ENCODE measurements around the gene HSD11B1.
A peak's percentile ranks its signal among the peaks of the same experiment; 100 is the strongest.
"Not testable (repeated sequence)": the region's sequence is repeated elsewhere in the genome, so short reads cannot be mapped to it uniquely, and the experiment has no call there.

The HSD11B1 gene

DNA sequence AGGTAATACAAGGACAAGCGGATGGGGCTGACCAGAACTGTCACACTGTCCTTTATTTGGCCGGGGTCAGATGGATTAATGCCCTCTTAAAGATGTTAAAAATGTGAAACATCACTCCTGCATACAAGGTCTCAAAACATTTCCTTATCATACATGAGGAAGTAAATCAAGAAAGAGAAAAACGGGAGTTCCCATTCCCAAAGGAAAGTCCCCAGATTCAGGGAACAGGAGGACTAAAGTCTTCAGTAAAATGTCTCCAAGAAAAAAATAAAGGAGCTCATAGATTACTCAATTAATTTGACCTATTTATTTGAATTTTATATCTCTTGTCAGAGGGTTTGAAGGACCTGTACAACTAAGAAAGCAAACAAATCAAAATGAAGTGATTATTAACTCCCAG is 13.4 kb upstream of the HSD11B1 start:
- no peak for DNase-seq (ENCODE audit: low read depth, low spot score)

DNA sequence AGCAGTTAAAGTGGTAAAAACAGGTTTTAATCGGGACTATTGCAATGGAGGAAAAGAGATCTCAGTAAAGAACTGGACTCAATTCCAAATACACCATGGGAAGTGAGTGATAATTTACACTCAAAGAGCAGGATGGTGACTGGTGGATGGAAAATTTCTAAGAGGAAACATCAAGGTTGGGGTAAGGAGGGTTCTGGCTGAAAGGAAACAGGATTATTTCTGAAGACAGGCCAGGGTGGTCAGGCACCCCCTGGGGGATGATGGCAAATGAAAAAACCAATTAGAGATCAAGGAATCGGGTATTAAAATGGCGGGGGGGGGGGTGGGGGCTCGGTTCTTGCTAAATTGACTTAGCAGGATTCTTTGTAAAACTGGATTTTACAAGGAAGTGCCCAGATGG is 12.3 kb upstream of the HSD11B1 start:
- no peak for DNase-seq (ENCODE audit: low read depth, low spot score)

DNA sequence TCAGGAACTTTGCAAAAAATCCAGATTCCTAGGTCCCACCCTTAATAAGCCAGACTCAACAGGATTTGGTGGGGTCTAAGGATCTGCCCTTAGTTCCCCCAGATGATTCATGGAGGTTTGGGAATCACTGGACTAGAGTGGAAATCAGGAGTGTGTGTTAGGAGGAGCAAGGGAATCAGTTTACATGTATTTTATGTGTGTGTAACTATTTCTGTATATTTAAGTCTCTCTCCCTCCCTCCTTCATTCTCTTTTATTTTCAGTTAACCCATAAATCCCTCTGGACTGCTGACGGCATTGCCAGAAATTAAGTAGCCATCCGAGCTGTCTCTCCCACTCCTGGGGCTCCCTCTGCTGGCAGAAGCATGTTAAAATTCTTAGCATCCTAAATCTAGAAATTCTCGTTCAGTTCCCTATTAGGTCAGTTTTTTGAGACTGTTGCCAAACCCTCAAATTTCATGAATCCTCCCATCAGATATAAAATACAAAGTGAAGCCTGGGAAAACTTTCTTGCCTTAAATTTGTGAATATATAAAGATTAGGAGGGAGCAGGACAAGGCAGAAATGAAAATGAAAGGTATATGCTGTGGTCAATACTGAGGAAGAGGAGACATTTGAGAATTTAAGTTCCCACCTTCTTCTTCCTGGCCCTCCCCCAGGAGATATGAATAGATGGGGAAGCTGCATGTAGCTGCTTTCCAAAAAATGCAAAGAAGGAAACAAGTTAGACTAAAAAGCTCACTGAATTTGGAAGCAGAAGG is 11.7 kb upstream of the HSD11B1 start:
- DNase-seq (ENCODE audit: low read depth, low spot score), result peak; percentile 84

- no peak for DNase-seq (ENCODE audit: low read depth, low spot score)
These were observed 8.0 kb upstream of the HSD11B1 start for GRCh38 chr1:209696673-209697072.

GRCh38 chr1:209697126-209697525 is 7.5 kb upstream of the HSD11B1 start:
- no peak for DNase-seq (ENCODE audit: low read depth, low spot score)

DNA sequence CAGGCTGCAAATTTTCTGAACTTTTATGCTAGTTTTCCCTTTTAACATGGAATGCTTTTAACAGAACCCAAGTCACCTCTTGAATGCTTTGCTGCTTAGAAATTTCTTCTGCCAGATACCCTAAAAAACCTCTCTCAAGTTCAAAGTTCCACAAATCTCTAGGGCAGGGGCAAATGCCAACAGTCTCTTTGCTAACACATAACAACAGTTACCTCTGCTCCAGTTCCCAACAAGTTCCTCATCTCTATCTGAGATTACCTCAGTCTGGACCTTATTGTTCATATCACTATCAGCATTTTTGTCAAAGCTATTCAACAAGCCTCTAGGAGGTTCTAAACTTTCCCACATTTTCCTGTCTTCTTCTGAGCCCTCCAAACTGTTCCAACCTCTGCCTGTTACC is 4.0 kb upstream of the HSD11B1 start:
- not testable (repeated sequence) for DNase-seq (ENCODE audit: low read depth, low spot score)

GRCh38 chr1:209702832-209703231 is 1.8 kb upstream of the HSD11B1 start:
- DNase-seq (ENCODE audit: low read depth, low spot score), result no peak

- no peak for DNase-seq (ENCODE audit: low read depth, low spot score)
These were observed 677 bp upstream of the HSD11B1 start for GRCh38 chr1:209703834-209704504.

- DNase-seq (ENCODE audit: low read depth, low spot score), result no peak
These were observed 470 bp downstream of the HSD11B1 start for GRCh38 chr1:209705033-209705598.

GRCh38 chr1:209706622-209707021 is 2.0 kb downstream of the HSD11B1 start:
- no peak for DNase-seq (ENCODE audit: low read depth, low spot score)

DNA sequence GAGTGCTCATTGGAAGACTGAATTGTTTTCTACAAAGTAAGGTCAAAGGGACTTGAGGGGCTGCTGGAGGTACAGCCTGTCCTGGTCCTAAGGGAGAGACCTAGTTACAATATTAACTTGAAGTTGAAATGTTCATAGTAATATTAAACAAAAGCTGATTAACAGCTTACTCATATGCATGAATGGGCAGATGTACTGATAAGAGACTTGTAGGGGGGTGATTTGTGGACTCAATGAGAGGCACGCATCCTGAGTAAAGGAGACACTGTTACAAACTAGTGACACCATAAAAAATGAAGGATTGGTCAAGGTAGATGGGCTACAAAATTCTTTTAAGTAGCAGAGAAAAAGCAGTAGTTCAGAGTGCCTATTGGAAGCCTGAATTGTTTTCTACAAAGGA is 2.7 kb downstream of the HSD11B1 start:
- no peak for DNase-seq (ENCODE audit: low read depth, low spot score)

DNA sequence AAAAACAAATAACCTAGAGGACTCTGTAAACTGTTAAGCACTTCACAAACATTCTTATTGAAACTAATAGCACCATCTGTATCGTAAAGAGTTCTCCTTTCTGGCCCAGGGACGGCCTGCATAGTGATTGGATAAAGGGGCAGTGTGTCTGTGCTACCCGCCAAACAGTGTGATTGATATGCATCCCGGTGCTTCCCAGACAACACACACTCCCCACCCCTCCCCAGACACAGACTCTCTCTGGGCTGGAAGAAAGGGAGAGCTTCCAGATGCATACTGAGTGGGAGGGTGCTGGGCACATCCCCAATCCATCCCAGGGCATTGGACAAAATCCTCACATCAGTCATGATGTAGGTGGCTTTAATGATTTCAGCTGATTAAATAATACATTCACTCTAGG is 3.7 kb downstream of the HSD11B1 start:
- DNase-seq (ENCODE audit: low read depth, low spot score), result no peak

GRCh38 chr1:209710093-209710492 is 5.4 kb downstream of the HSD11B1 start:
- no peak for DNase-seq (ENCODE audit: low read depth, low spot score)

GRCh38 chr1:209710847-209711246 is 6.2 kb downstream of the HSD11B1 start:
- no peak for DNase-seq (ENCODE audit: low read depth, low spot score)

DNA sequence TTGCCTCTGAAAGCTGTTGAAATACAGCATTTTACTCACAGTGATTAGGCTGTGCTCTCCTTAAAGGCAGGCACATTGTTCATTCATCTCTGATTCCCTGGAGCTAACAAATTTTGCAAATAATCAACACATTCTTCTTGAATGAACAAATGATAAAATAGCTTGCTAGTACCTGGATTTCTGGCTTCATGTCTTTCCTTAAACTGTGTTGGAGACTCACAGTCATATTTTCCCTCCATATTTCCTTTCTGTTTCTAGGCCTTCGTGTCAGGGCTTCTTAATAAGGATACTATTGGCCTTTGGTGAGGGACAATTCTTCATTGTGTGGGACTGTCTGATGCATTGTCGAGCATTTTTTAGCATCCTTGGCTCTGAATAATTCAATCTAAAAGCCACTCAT is 9.7 kb downstream of the HSD11B1 start:
- no peak for DNase-seq (ENCODE audit: low read depth, low spot score)

GRCh38 chr1:209715314-209715713 is 10.7 kb downstream of the HSD11B1 start:
- no peak for DNase-seq (ENCODE audit: low read depth, low spot score)

- no peak for DNase-seq (ENCODE audit: low read depth, low spot score)
These were observed 13.2 kb downstream of the HSD11B1 start for GRCh38 chr1:209717818-209718217.

- DNase-seq (ENCODE audit: low read depth, low spot score), result no peak
These were observed 15.7 kb downstream of the HSD11B1 start for GRCh38 chr1:209720326-209720725.

DNA sequence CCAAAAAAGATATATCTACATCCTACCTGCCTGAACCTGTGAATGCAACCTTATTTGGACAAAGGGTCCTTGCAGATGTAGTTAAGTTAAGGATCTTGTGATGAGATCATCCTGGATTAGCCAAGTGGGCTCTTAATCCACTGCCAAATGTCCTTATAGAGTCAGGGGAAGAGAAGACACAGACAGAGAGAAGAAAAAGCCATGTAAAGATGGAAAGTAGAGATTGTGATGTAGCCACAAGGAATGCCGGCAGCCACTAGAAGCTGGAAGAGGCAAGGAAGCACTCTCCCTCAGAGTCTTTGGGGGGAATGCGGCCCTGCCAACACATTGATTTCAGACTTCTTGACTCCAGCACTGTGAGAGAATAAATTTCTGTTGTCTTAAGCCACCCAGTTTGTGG is 16.2 kb downstream of the HSD11B1 start:
- no peak for DNase-seq (ENCODE audit: low read depth, low spot score)

GRCh38 chr1:209721323-209721722 is 16.7 kb downstream of the HSD11B1 start:
- no peak for DNase-seq (ENCODE audit: low read depth, low spot score)

GRCh38 chr1:209723265-209723664 is 18.6 kb downstream of the HSD11B1 start:
- DNase-seq (ENCODE audit: low read depth, low spot score), result no peak

GRCh38 chr1:209723756-209724693 is 19.4 kb downstream of the HSD11B1 start:
- DNase-seq (ENCODE audit: low read depth, low spot score), result no peak

Data from astrocyte of the hippocampus (primary cell).